Lower leg skin (tissue), 3 donors: ENCODE data around the gene NRF1.

Experiments
- CTCF ChIP-seq, 3 donors: fragments of 450-650 bp; IDR thresholded peaks; one replicate each; pipeline ENCODE4 v1.5.1; 2016; ENCODE audit warnings: antibody characterized with exemption in 3 of 3, mild to moderate bottlenecking in 3 of 3, moderate library complexity in 2 of 3
- POLR2A ChIP-seq, 2 donors: fragments of 450-650 bp; IDR thresholded peaks; one replicate each; pipeline ENCODE4 v1.6.1; 2016 to 2017; ENCODE audit warnings: antibody characterized with exemption in 2 of 2, mild to moderate bottlenecking in 1 of 2, moderate library complexity in 1 of 2

- TF ChIP-seq CTCF (IDR thresholded peaks at IDR 0.05) = no peak
- TF ChIP-seq POLR2A (IDR thresholded peaks at IDR 0.05) = no peak
These were observed 117.5 kb downstream of the NRF1 start for GRCh38 chr7:129728875-129729467.
